GM12891 (cell line): ENCODE data around the gene RUBCN.
"Not testable (repeated sequence)": the region's sequence is repeated elsewhere in the genome, so short reads cannot be mapped to it uniquely, and the experiment has no call there.

Experiments
- POLR2A ChIP-seq: IDR thresholded peaks from 2 replicates; pipeline ENCODE4 v1.6.1; 2011; ENCODE audit warnings: low read depth, low read length, control low read depth
- POLR2AphosphoS5 ChIP-seq: IDR thresholded peaks from 2 replicates; pipeline ENCODE4 v1.6.1; 2011; ENCODE audit warnings: low read depth, low read length, control low read depth

- TF ChIP-seq POLR2AphosphoS5, POLR2A: not testable (repeated sequence)
These were observed 105.9 kb downstream of the RUBCN start for GRCh38 chr3:197630766-197631165.
